Spinal cord (tissue), 10 donors: ENCODE results near the gene AFAP1L2. TPM values are rescaled to one million over a fixed set of nuclear protein-coding genes. Genes with fewer than 3 reads are reported as not detected.

ENCODE experiments used
- DNase-seq, 6 donors: peaks; one replicate each; pipeline versions ENCODE4 v3.0.0 to v3.0.0-alpha.2; 2013 to 2015; ENCODE audit warnings: low spot score in 6 of 6, low read depth in 4 of 6
- H3K27ac ChIP-seq: one replicate; pipeline ENCODE4 v1.5.1; 2013; ENCODE audit warnings: low read depth, low read length, control low read depth
- H3K27me3 ChIP-seq: one replicate; pipeline ENCODE4 v1.6.1; 2013; ENCODE audit warnings: low read length; ENCODE audit not compliant: control insufficient read depth, insufficient read depth
- H3K36me3 ChIP-seq: one replicate; pipeline ENCODE4 v1.6.1; 2013; ENCODE audit warnings: low read length; ENCODE audit not compliant: control insufficient read depth, insufficient read depth
- H3K4me1 ChIP-seq: one replicate; pipeline ENCODE4 v1.6.1; 2013; ENCODE audit warnings: low read length; ENCODE audit not compliant: control insufficient read depth, insufficient read depth
- H3K4me3 ChIP-seq: one replicate; pipeline ENCODE4 v1.5.1; 2013; ENCODE audit warnings: low read depth, low read length, control low read depth
- H3K9me3 ChIP-seq: one replicate; pipeline ENCODE4 v1.6.1; 2013; ENCODE audit warnings: low read length; ENCODE audit not compliant: control insufficient read depth, insufficient read depth
- WGBS: methylation state at CpG from one replicate; pipeline ENCODE4 v1.1.5; 2013; ENCODE audit warnings: missing lambda C conversion rate; ENCODE audit not compliant: insufficient coverage; 5-methylcytosine and 5-hydroxymethylcytosine counted together
- polyA plus RNA-seq, 2 donors: library from polyadenylated mRNA; unstranded; fragments of 120-200 nt; gene quantifications; one replicate each; pipeline ENCODE4 v1.2.1, GENCODE V29; 2013; ENCODE audit not compliant: insufficient read length in 2 of 2
- total RNA-seq, 2 donors: library from RNA; depleted of rRNA in 1 of 2; stranded (reverse); fragments of 120-200 nt in 1 of 2; fragments of >200 nt in 1 of 2; gene quantifications; one replicate each; pipeline versions ENCODE4 v1.2.3 to v1.2.4, GENCODE V29; 2013 to 2014
- donor health status: healthy.

Gene AFAP1L2
- total and polyA plus RNA-seq, 4 donors, result 47.6 to 61.5 (median 54.9) TPM

DNA sequence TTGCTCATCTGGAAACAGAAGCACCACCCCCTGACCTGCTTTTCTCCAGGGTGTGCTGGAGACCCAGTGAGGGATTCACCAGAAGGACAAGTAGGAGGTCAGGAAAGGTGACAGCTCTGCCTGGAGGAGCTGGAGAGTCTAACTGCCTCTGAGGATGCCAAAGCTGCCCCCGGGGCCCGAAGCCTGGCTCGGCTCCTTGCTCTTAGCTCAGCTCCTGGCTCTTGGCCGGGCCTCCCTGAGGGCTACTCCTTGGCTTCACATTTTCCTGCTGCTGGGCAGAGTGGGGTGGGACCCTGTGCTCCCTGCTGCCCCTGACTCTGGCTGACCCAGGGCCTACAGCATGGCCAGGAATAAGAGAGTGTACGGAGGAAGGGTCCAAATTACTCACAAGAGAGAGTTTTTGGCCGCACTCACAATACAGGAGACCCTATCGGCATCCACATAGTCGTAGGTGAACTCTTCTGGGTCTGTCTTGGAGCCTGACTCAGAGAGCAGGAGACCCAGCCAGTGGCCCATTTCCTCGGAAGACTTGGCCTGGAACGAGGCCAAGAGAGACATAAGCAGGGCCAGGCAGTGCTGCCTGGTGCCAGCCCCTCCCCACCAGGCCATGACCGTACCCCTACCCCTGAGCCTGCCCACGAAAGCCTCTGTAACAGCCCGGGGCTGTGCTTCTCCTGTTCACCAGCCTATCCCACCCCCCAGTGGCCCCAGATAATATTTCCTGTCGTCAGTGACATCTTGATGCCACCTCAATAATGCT, 102.2 kb downstream of the AFAP1L2 start:
- no peak overlapping the region for H3K27ac ChIP-seq
- H3K27me3 ChIP-seq, result no peaks in the 10 kb centered on the region
- H3K36me3 ChIP-seq, result peaks cover 33% of the 10 kb centered on the region
- H3K4me1 ChIP-seq, result peaks cover 35% of the 10 kb centered on the region
- no peaks in the 10 kb centered on the region for H3K9me3 ChIP-seq
- DNase-seq, result no peak
- H3K4me3 ChIP-seq, result no peak overlapping the region
- WGBS, result 72% methylated on average over 13 of the region's 14 CpGs

DNA sequence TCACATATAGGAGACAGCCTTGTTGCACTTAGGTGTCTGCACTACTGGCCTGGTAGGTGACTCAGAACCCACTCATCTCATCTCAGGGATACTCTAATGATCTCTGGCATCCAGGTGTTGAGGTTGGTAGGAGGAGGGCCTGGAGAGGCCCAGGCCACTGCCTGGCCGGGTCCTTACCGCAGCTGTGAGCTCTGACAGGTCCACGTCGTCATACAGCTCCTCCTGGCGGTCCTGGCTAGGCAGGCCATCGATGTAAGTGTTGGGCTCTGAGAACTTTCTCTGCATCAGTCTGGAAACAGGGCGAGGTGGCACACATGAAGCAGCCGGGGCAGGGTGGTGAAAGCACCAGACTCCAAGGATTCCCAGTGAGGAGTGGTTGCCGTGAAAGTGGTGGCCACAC, 103.1 kb downstream of the AFAP1L2 start:
- 95% methylated on average over 9 of the region's 9 CpGs for WGBS
- Histone ChIP-seq H3K4me1 (peaks cover 32% of the 10 kb centered on the region), H3K27me3 (no peaks in the 10 kb centered on the region), H3K9me3 (peaks cover 2% of the 10 kb centered on the region), H3K27ac (no peak overlapping the region), H3K4me3 (no peak overlapping the region), H3K36me3 (peaks cover 42% of the 10 kb centered on the region)
- no peak for DNase-seq

DNA sequence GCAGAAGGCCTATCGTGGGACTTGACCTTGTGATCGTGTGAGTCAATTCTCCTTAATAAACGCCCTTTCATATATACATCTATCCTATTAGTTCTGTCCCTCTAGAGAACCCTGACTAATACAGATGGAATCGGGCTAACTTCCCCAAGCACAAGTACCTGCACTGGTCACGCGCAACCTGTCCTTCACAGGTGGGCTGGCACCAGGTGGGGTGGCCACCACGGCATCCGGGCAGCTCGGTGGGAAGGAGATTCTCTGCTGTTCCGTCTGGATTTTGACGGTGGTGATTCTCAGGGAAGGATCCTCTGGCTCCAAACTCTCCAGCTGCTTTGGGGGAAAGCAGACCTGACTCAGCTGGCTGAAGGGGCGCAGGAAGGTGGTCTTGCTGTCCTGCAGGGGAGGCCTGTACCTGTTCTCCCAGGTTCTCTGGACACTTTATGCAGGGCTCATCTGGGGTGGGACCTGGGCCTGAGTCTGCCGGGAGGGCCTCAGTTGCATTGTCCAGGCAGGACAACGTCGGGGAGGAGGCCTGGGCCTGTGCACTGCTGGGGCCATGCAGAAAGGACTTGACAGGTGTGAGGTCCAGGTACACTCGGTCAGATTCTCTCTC, 104.2 kb downstream of the AFAP1L2 start:
- Histone ChIP-seq H3K27ac (no peak overlapping the region), H3K27me3 (no peaks in the 10 kb centered on the region), H3K36me3 (peaks cover 44% of the 10 kb centered on the region), H3K9me3 (peaks cover 10% of the 10 kb centered on the region), H3K4me1 (peaks cover 27% of the 10 kb centered on the region), H3K4me3 (no peak overlapping the region)
- DNase-seq, result no peak
- WGBS, result 94% methylated on average over 16 of the region's 16 CpGs

- peaks cover 6% of the 10 kb centered on the region for H3K4me1 ChIP-seq
- H3K36me3 ChIP-seq, result peaks cover 42% of the 10 kb centered on the region
- DNase-seq, result no peak
- H3K4me3 ChIP-seq, result no peak overlapping the region
- H3K27me3 ChIP-seq, result no peaks in the 10 kb centered on the region
- WGBS, result 97% methylated on average over 13 of the region's 14 CpGs
- H3K27ac ChIP-seq, result no peak overlapping the region
- peaks cover 10% of the 10 kb centered on the region for H3K9me3 ChIP-seq
These were observed 107.1 kb downstream of the AFAP1L2 start for GRCh38 chr10:114297136-114297705.

- no peak overlapping the region for H3K27ac ChIP-seq
- no peak for DNase-seq
- peaks cover 10% of the 10 kb centered on the region for H3K9me3 ChIP-seq
- H3K27me3 ChIP-seq, result no peaks in the 10 kb centered on the region
- H3K4me1 ChIP-seq, result no peaks in the 10 kb centered on the region
- peaks cover 29% of the 10 kb centered on the region for H3K36me3 ChIP-seq
- H3K4me3 ChIP-seq, result no peak overlapping the region
- WGBS, result no CpG with 5 or more reads among the region's 1 CpG
These were observed 108.9 kb downstream of the AFAP1L2 start for GRCh38 chr10:114295393-114295792.

- H3K27me3 ChIP-seq, result no peaks in the 10 kb centered on the region
- H3K4me3 ChIP-seq, result no peak overlapping the region
- H3K27ac ChIP-seq, result no peak overlapping the region
- H3K36me3 ChIP-seq, result peaks cover 23% of the 10 kb centered on the region
- H3K9me3 ChIP-seq, result peaks cover 10% of the 10 kb centered on the region
- H3K4me1 ChIP-seq, result no peaks in the 10 kb centered on the region
- DNase-seq, result no peak
These were observed 109.8 kb downstream of the AFAP1L2 start for GRCh38 chr10:114294549-114294948.

DNA sequence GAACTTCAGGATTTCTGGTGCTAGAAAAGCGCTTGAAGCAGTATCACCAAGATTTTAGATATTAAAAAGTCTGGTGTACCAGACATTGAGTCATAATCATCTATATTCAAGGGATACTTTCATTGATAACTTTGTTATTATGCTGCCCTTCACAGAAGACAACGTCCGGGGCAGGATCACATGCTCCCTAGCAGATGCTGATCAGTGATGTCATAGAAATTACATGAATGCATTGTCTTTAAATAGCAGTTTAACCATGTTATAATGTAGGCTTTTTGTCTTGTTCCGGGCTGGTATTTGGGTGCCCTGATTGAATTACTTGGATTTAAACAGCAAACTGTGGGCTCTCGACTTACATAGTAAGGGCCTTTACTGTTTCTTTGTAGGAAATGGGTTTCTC, 111.2 kb downstream of the AFAP1L2 start:
- H3K4me1 ChIP-seq, result peaks cover 5% of the 10 kb centered on the region
- H3K9me3 ChIP-seq, result peaks cover 10% of the 10 kb centered on the region
- H3K27ac ChIP-seq, result no peak overlapping the region
- no peaks in the 10 kb centered on the region for H3K27me3 ChIP-seq
- WGBS, result 88% methylated on average over 4 of the region's 5 CpGs
- DNase-seq, result no peak
- peaks cover 21% of the 10 kb centered on the region for H3K36me3 ChIP-seq
- H3K4me3 ChIP-seq, result no peak overlapping the region

DNA sequence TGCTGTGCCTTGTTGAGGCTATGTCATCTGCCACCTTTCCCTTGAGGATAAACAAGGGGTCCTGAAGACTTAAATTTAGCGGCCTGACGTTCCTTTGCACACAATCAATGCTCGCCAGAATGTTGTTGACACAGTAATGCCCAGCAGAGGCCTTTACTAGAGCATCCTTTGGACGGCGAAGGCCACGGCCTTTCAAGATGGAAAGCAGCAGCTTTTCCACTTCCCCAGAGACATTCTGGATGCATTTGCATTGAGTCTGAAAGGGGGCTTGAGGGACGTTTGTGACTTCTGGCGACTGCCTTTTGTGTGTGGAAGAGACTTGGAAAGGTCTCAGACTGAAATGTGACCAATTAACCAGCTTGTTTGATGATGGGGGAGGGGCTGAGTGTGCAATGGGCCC, 112.8 kb downstream of the AFAP1L2 start:
- no peak overlapping the region for H3K4me3 ChIP-seq
- peaks cover 9% of the 10 kb centered on the region for H3K9me3 ChIP-seq
- DNase-seq, result no peak
- 69% methylated on average over 8 of the region's 8 CpGs for WGBS
- H3K4me1 ChIP-seq, result peaks cover 12% of the 10 kb centered on the region
- no peak overlapping the region for H3K27ac ChIP-seq
- H3K36me3 ChIP-seq, result peaks cover 9% of the 10 kb centered on the region
- no peaks in the 10 kb centered on the region for H3K27me3 ChIP-seq

- Histone ChIP-seq H3K4me3 (no peak overlapping the region), H3K27me3 (no peaks in the 10 kb centered on the region), H3K27ac (no peak overlapping the region), H3K4me1 (peaks cover 15% of the 10 kb centered on the region), H3K9me3 (peaks cover 7% of the 10 kb centered on the region), H3K36me3 (peaks cover 7% of the 10 kb centered on the region)
- no peak for DNase-seq
- WGBS, result 95% methylated on average over 3 of the region's 7 CpGs
These were observed 113.2 kb downstream of the AFAP1L2 start for GRCh38 chr10:114291076-114291475.

GRCh38 chr10:114290038-114290437, 114.3 kb downstream of the AFAP1L2 start:
- WGBS, result 95% methylated on average over 10 of the region's 10 CpGs
- DNase-seq, result no peak

More at GRCh38 chr10:114290038-114290437, 114.3 kb downstream of the AFAP1L2 start:
- H3K27me3 ChIP-seq, result no peaks in the 10 kb centered on the region
- no peaks in the 10 kb centered on the region for H3K9me3 ChIP-seq
- H3K36me3 ChIP-seq, result peaks cover 7% of the 10 kb centered on the region
- no peak overlapping the region for H3K4me3 ChIP-seq
- no peak overlapping the region for H3K27ac ChIP-seq
- peaks cover 16% of the 10 kb centered on the region for H3K4me1 ChIP-seq
